ENCODE measurements around the gene CYP2S1. TPM values are rescaled to one million over a fixed set of nuclear protein-coding genes. Genes with fewer than 3 reads are reported as not detected.

The CYP2S1 gene
- total and polyA plus RNA-seq, 9 of the 15 experiments (the other 6 are each of a cell fraction or from before 2014, with no cell fraction given): 0.07 to 1.9 (median 0.41) TPM

DNA sequence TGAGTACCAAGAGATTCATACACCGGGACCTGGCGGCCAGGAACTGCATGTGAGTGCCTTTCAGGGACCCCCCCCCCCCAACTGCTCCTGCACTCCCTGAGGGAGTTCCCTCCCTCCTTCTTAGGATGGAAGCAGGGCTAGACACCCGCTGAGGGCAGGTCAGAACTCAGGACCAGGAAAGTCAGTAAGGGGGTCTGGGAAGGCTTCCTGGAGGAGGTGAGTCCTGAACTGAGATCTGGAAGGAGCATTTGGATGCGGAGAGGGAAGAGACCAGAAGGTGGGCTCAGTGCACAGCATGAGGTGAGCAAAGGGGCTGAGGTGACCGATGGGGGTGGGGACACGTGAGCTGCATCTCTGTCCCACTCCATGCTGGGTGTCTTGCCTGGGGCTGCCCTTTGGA, 60.6 kb downstream of the CYP2S1 start:
- ChIA-PET POLR2A (no interaction called here), CTCF (ENCODE audit: low intra/inter-chr PET ratio) (no interaction called here)
- H3K4me3 ChIP-seq: no peak overlapping the region
- H3K36me3 ChIP-seq (ENCODE audit: control insufficient read depth, insufficient read depth, low read length): no peaks in the 10 kb centered on the region
- ATAC-seq (no peak), DNase-seq (ENCODE audit: extremely low read depth in 1 of 4, low spot score in 3 of 4) (no peak), FAIRE-seq (no peak)
- TF ChIP-seq KAT8 (IDR thresholded peaks at IDR 0.05; ENCODE audit: low read depth) (no peak), ZFP36 (IDR thresholded peaks at IDR 0.05; ENCODE audit: low read depth, low read length, partially characterized antibody) (peak; percentile 52)
- no peaks in the 10 kb centered on the region for H3K4me1 ChIP-seq (replicated peaks in 1 of 2; ENCODE audit: control insufficient read depth in 2 of 2, insufficient read depth in 2 of 2, low read length in 2 of 2)
- intact Hi-C loops (cut with micrococcal nuclease): no loop called here
- H3K79me2 ChIP-seq (ENCODE audit: control insufficient read depth, insufficient read depth, low read length): no peaks in the 10 kb centered on the region
- H4K20me1 ChIP-seq (replicated peaks; ENCODE audit: control insufficient read depth, insufficient read depth, low read length): no peaks in the 10 kb centered on the region; the same call in 1 of the 2 replicates
- WGBS (ENCODE audit: insufficient coverage, low coverage, missing lambda C conversion rate): 54% methylated on average over 6 of the region's 6 CpGs
- no TSS peak for BruUV-seq (replicated peaks)
- H2AFZ ChIP-seq (ENCODE audit: low read depth, low read length): no peak overlapping the region
- H3K27me3 ChIP-seq (ENCODE audit: control insufficient read depth in 2 of 2, insufficient read depth in 2 of 2, low read length in 2 of 2): peaks cover 5 to 41% of the 10 kb centered on the region in 2 experiments
- H3K4me2 ChIP-seq (ENCODE audit: insufficient read depth, low read length): no peak overlapping the region
- H3K9ac ChIP-seq (ENCODE audit: insufficient read depth in 1 of 2, low read depth in 2 of 2, low read length in 2 of 2): no peak overlapping the region; a peak in 1 of 4 replicates
- H3K9me3 ChIP-seq (replicated peaks; ENCODE audit: control insufficient read depth, insufficient read depth, low read depth, low read length): 0 out of 2 replicates have a peak, but pooled peaks cover 3% of the 10 kb centered on the region
- no peak overlapping the region for H3K27ac ChIP-seq (ENCODE audit: extremely low read depth, low read depth, low read length)
- in situ Hi-C loops (cut with MboI): no loop called here
- no peaks in the 10 kb centered on the region for H3K9me1 ChIP-seq (ENCODE audit: control insufficient read depth, insufficient read depth, low read length)

DNA sequence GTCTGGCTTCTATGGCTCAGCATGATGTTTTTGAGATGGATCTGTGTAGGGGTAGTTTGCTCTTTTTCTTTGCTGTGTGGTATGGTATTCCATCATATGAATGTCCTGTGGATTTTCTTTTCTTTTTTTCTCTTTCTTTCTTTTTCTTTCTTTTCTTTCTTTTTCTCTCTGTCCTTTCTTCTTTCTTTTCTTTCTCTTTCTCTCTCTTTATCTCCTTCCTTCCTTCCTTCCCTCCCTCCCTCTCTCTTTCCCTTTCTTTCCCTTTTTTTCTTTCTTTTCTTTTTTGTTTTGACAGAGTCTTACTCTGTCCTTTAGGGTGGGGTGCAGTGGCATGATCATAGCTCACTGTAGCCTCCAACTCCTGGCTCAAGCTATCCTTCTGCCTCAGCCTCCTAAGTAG, 62.2 kb downstream of the CYP2S1 start:
- Histone ChIP-seq H2AFZ (ENCODE audit: low read depth, low read length) (no peak overlapping the region), H3K79me2 (ENCODE audit: control insufficient read depth, insufficient read depth, low read length) (no peaks in the 10 kb centered on the region), H4K20me1 (replicated peaks; ENCODE audit: control insufficient read depth, insufficient read depth, low read length) (no peaks in the 10 kb centered on the region; the same call in 1 of the 2 replicates), H3K27ac (ENCODE audit: extremely low read depth, low read depth, low read length) (no peak overlapping the region), H3K36me3 (ENCODE audit: control insufficient read depth, insufficient read depth, low read length) (no peaks in the 10 kb centered on the region), H3K4me1 (replicated peaks in 1 of 2; ENCODE audit: control insufficient read depth in 2 of 2, insufficient read depth in 2 of 2, low read length in 2 of 2) (no peaks in the 10 kb centered on the region), H3K27me3 (ENCODE audit: control insufficient read depth in 2 of 2, insufficient read depth in 2 of 2, low read length in 2 of 2) (peaks cover 5 to 48% of the 10 kb centered on the region in 2 experiments), H3K9me1 (ENCODE audit: control insufficient read depth, insufficient read depth, low read length) (no peaks in the 10 kb centered on the region), H3K4me3 (no peak overlapping the region), H3K9ac (ENCODE audit: insufficient read depth in 1 of 2, low read depth in 2 of 2, low read length in 2 of 2) (no peak overlapping the region), H3K4me2 (ENCODE audit: insufficient read depth, low read length) (no peak overlapping the region), H3K9me3 (replicated peaks; ENCODE audit: control insufficient read depth, insufficient read depth, low read depth, low read length) (no peaks in the 10 kb centered on the region)
- DNase-seq (ENCODE audit: extremely low read depth in 1 of 4, low spot score in 3 of 4) (no peak), ATAC-seq (no peak), FAIRE-seq (no peak)
- TF ChIP-seq, protein P1, sequence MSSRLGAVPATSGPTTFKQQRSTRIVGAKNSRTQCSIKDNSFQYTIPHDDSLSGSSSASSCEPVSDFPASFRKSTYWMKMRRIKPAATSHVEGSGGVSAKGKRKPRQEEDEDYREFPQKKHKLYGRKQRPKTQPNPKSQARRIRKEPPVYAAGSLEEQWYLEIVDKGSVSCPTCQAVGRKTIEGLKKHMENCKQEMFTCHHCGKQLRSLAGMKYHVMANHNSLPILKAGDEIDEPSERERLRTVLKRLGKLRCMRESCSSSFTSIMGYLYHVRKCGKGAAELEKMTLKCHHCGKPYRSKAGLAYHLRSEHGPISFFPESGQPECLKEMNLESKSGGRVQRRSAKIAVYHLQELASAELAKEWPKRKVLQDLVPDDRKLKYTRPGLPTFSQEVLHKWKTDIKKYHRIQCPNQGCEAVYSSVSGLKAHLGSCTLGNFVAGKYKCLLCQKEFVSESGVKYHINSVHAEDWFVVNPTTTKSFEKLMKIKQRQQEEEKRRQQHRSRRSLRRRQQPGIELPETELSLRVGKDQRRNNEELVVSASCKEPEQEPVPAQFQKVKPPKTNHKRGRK (tag; IDR thresholded peaks at IDR 0.05): peak; percentile 84
- TF ChIP-seq, protein P2, sequence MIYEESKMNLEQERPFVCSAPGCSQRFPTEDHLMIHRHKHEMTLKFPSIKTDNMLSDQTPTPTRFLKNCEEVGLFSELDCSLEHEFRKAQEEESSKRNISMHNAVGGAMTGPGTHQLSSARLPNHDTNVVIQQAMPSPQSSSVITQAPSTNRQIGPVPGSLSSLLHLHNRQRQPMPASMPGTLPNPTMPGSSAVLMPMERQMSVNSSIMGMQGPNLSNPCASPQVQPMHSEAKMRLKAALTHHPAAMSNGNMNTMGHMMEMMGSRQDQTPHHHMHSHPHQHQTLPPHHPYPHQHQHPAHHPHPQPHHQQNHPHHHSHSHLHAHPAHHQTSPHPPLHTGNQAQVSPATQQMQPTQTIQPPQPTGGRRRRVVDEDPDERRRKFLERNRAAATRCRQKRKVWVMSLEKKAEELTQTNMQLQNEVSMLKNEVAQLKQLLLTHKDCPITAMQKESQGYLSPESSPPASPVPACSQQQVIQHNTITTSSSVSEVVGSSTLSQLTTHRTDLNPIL (CRISPR knock-in tag; IDR thresholded peaks at IDR 0.05): no peak
- no TSS peak for BruUV-seq (replicated peaks)
- in situ Hi-C loops (cut with MboI): no loop called here
- intact Hi-C loops (cut with micrococcal nuclease): no loop called here
- POLR2A ChIA-PET: no interaction called here
- CTCF ChIA-PET (ENCODE audit: low intra/inter-chr PET ratio): no interaction called here
